SHP77 (cell line): ENCODE measurements around the gene CDKAL1.
"Not testable (repeated sequence)": the region's sequence is repeated elsewhere in the genome, so short reads cannot be mapped to it uniquely, and the experiment has no call there.

ENCODE experiments used
- DNase-seq, 2 experiments: peaks; one replicate each; lab custom pipeline; 2025; lab: John Stamatoyannopoulos, UW

Gene CDKAL1

DNA sequence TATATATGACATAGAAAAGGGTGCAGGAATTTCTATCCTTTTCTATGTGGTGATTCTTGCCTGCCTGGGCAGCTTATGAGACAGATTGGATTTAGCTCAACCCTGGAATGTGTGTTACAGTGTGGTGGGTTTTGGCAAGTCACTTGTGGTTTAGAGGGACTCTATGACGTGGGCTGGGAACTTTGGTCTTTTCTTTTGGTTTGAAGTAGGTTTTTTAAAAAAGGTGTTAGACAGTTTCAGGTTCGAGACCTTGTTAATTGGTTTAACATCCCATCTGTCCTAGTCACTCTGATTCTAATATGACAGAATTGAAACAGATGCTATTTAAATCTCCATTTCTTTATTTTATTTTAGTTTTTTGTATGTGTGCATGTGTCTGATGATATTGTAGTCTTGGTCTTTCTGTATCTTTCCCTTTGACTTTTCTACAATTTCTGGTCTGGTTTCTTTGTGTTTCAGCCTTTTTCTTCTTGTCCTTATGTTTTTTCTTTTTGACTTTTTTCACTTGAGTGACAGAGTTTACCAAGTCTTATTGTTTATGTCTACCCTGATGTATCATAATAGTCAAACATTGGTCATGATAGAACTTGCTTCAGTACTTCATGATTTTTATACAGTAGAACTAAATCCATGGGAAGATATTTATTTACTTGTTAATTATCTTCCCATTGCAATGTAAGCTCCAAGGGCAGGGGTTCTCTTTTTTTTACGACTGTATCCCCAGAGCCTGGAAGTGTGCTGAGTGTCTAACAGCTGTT lies 174.3 kb downstream of the CDKAL1 start:
- no peak for DNase-seq

DNA sequence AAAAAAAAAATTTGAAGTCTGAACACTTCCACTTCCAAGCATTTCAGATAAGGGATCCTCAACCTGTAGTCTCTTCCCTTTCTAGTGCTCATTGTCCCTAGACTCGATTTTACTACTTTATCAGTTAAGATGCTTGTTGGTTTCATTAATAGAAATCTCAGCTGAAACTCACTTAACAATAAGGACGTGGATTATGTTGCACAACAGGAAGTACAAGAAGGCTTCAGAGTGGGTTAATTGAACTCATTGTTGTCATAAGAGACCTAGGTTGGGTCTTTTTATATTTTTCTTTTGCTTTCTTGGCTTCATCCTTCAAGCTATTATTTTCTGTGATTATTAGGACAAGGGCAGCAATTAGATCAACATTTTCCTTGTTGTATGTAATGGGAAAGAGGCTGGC lies 175.2 kb downstream of the CDKAL1 start:
- DNase-seq, result no peak

DNA sequence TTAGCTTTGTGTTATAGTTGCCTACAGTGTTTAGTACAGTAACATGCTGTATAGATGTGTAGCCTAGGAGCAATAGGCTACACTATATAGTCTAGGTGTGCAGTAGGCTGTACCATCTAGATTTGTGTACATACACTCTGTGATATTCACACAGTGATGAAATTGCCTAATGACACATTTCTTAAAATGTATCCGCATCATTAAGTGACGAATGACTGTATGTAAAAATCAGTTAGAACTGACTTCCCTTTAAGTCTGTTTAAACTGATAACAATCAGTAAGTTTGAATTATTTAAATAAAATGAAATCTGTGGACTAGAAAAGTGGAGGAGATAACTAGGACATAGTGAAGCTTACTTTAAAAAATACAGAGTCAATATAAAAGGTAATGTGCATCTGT lies 176.1 kb downstream of the CDKAL1 start:
- DNase-seq, result no peak

DNA sequence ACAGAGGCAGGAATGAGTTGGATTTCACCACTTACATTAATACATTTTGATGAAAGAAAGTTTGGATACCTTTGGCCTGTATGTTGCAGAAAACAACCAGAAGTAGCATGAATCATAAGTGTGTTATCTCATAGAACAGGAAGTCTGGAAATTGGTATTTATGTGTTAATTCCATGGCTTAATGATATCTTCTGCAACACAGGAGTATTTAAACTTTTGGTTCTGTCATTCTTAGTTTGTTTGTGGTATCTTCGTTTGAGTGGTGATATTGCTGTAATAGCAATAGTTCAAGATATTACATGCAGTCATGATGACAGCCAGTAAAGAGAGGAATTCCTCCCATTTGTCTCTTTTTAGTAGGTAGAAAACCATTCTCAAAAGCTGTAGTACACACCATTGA lies 177.3 kb downstream of the CDKAL1 start:
- DNase-seq, result no peak

DNA sequence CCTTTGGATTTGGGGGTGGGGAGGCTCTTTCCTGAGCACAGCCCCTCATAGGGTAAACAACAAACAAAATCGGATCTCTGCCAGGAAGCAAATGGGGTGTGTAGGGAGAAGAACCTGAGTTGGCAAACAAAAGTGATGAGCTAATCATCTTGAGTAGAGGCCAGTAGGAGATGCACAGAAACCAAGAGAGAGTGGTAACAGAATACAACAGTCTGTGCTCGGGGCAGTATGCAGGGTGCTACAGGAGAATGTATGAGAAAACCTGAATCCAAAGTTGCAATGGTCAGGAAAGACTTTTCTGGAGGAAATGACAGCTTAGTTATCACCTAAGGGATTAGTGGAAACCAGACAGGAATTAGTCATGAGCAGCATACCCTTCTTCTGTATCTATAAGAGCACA lies 177.8 kb downstream of the CDKAL1 start:
- DNase-seq, result no peak

DNA sequence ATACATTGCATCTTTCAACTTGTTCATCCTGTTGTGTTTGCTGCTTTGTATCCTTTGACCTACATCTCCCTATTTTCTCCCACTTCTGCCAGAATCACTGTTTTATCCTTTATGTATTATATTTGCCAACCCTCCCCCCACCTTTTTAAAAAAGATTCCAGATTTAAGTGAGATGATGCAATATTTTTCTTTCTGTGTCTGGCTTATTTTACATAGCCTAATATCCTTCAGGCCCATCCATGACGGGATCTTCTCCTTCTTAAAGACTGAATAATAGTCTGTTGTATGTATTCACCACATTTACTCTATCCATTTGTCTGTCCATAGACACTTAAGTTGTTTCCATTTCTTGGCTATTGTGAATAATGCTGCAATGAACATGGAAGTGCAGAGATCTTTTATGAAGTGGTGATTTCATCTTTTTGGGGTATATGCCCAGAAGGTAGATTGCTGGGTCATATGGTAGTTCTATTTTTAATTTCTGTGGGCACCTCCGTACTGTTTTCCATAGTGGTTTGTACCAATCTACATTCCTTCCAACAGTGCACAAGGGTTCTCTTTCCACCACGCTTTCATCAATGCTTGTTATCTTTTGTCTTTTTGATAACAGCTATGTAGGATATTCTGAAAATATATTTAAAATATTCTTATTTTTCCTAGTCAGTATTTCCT lies 181.0 kb downstream of the CDKAL1 start:
- DNase-seq, result no peak

DNA sequence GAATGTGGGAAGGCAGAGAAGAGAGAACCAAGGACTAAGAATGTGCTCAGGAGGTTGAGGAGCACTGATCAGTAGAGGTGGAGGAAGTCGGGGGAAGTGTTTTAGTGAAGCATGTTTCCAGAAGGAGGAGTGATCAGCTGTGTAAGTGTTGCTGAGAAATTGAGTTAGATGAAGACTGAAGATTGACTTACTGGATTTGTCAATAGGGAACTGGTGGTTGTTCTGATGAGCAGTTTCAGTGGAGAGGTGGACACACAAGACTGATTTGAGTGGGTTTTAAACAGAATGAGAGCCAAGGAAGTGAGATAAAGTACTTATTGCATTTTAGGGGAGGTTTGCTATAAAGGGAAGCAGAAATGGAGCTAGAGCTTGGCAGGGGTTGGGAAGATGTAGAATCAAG lies 182.6 kb downstream of the CDKAL1 start:
- DNase-seq, result no peak

DNA sequence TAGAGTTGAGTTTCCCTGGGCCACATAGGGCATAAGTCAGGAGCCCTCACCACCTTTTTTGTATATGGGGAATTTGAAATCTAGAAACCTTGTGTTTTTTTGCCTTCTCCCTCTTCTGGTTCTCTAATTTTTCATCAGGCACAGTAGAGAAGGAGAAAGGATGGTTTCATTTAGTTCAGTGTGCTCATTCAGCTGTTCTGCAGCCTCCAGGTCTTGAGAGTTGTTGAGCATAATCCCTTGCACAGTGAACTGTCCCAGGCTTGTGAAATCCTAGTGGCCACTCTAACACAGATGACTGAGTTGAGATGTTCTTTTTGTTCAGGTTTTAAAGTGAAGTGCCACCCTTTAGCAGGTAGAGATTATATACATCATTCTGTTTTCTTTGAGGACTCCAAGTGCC lies 183.5 kb downstream of the CDKAL1 start:
- no peak for DNase-seq

DNA sequence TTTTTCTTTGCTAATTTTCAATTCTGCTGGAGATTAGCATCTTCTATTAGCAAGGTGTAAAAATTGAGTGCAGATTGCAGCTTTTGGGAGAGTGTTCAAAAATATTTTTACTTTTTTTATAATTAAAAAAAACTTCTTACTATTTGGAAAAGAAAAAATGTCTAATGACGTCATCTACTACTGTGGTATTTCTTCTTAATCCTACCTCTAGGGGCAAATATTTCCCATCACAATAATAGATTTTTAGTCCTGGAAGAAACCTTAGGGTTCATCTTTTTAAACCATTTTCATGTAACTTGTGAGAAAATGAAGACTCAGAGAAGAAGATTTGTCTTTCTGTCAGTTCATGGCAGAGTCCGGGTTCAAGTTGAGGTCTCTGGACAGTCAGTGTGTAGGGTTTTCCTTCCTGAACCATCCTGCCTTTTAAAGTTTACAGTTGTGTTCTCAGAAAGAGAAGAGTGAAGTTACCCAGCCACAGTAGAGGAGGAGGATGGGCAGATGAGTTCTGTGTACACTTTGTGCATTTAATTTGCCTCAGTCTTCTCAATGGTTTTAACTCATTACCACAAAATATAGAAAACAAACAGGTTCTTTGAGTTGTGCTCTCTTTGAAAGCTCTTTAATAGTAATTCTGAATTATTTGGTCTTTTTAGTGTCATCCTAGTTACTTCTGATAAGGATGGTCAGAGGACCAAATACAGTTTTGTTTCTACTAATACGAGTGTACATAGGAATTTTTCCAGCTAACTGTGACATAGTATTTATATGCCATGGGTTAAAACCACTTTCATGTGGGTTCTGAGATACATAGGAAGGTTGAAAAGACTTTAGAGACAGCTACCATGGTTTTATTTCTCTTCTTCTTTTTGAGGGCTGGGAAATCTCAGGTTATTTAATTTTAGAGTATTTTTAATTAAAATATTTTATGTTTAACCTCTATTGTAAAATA lies 184.7 kb downstream of the CDKAL1 start:
- DNase-seq, result no peak

DNA sequence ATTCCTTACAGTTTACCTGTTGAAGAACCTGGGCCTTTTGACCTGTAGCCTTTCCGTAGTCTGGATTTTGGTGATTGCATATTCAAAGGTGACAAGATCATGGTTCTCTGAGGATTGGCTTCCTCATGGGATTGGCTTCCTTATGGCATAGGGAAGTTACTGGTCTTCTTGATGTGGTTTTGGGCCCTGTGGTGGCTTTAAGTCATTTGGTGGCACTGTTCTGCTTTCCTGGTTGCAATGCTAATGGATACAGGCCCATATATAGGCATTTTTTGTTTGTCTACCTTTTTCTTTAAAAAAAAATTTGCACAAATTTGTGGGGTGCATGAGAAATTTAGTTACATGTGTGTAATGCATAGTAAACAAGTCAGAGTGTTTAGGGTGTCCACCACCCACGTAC lies 185.7 kb downstream of the CDKAL1 start:
- no peak for DNase-seq

DNA sequence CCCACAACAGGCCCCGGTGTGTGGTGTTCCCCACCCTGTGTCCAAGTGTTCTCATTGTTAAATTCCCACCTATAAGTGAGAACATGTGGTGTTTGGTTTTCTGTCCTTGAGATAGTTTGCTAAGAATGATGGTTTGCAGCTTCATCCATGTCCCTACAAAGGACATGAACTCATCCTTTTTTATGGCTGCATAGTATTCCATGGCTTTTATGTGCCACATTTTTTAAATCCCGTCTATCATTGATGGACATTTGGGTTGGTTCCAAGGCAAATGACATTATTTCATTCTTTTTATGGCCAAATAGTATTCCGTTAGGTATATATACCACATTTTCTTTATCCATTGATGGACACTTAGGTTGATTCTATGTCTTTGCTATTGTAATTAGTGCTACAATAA lies 186.9 kb downstream of the CDKAL1 start:
- not testable (repeated sequence) for DNase-seq

DNA sequence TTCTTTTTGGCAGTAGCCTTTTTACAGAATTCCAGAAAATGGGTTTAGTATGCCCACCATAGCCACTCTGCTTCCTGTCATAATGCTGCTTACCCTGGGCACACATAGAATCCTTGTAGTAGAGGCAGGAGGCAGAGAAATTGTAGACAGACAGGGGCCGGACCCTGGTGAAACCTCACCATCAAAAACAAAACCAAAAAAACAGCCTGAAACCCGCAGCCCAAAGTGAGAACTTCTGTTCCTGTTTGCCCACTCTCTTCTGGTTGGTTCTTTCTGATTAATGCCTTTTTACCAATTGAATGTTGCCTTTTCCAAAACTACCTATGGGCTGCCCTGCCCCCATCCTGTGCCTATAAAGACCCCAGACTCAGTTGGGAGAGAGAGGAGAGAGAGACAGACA lies 188.2 kb downstream of the CDKAL1 start:
- DNase-seq, result no peak

DNA sequence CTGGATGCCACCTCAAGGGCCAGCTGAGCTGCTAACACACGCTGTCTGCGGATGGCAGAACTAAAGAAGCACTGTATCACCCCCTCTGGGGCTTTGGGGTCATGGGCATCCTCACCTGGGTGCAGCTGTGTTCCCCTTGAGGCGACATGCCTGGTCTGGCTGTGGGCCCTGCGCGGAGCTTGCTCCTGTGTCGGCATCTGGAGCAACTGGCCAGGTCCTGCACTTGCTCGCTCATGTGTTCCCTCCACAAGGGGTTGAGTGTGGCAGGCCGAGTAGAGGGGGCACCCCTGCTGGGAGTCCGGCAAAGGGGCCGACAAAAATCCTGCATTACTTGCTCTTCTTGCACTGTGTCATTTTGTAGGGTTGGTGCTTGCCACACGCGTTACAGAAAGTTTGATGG lies 189.0 kb downstream of the CDKAL1 start:
- DNase-seq, result no peak

DNA sequence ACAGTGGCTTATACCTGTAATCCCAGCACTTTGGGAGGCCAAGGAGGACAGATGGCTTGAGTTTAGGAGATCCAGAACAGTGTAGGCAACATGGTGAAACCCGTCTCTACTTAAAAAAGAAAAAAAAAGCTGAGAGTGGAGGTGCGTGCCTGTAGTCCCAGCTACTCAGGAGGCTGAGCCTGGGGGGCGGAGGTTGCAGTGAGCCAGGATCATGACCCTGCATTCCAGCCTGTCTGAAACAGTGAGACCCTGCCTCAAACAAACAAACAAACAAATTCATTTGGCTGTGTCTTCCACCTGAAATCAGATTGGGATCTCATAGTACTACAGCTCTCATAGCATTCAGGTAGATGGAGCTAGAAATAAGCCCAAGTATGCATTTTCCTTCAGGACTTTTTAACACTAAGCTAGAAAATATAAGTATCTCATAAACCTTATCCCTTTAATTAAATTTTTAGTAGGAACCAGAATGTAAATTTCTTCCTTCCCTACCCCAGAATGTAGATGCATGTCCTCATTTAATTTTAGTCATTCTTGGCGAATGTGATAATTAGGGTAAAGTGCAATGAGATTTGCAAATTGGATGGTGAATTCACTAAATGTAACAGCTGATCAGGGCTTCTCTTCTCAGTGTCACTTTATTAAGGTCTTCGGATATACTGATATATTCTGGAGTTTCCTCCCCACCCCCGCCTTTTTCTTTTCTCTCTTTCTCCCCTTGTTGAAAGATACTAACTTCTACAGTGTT lies 190.4 kb downstream of the CDKAL1 start:
- DNase-seq, result no peak

DNA sequence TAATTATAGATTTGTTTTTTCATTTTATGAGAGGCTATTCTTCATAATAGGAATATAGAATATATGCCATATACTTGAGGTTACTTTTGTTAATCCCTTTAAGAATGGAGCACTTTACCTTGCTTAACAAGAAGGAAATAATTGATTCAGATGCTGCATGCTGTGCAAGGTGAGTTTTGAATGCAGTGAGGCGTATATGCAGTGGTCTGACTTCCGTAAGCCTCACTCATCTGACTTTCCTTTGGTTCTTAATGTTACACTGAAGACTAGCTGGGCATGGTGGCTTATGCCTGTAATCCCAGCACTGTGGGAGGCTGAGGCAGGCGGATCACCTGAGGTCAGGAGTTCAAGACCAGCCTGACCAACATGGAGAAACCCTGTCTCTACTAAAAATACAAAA lies 191.0 kb downstream of the CDKAL1 start:
- DNase-seq, result not testable (repeated sequence)

DNA sequence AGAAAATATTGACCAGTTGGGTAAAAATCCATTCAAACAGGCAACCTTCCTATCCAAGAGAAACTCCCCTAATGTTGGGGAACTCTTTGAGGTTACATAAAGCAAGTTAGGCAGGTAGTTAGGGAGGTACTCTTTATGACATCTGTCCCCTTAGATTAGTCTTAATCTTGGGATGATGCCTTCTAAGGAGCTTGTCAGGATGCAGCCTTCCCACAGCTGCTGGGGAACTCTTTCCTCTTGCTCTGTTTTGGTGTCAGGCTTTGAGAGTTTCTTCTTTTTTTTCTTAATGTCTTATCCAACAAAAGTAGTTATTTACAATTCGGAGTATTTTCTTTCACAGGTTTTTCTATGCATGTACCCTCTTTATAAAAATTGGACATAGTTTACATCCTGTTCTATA lies 194.8 kb downstream of the CDKAL1 start:
- DNase-seq, result no peak

DNA sequence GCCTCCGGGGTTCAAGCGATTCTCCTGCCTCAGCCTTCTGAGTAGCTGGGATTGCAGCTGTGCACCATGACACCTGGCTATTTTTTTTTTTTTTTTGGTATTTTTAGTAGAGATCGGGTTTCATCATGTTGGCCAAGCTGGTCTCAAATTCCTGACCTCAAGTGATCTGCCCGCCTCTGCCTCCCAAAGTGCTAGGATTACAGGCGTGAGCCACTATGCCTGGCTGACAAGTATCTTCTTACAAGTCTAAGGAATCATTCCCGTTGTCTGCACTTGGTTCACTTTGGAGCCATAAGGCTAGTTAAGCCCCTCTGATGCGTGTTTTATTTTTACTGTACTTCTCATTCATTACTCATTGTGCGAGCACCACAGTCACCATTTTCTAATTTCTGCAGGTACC lies 198.1 kb downstream of the CDKAL1 start:
- DNase-seq, result not testable (repeated sequence)

DNA sequence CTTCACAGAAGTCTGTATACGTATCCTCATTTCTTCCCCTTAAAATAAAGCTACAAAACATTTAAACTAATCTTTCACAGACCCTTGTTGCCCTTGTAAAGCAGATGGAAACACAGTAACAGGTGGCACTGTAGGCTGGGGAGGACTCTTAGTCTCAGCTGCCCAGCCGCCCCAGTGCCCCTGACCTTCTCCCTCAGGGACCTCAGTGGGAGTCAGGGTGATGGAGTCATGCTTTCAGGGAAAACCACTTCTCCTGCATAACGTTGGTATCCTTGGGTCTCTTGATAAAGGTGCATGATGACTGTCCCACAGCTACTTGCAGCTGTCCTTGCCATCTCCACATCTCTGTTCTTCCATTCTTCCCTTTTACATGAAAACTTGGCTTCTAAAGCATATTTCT lies 198.6 kb downstream of the CDKAL1 start:
- DNase-seq, result no peak

DNA sequence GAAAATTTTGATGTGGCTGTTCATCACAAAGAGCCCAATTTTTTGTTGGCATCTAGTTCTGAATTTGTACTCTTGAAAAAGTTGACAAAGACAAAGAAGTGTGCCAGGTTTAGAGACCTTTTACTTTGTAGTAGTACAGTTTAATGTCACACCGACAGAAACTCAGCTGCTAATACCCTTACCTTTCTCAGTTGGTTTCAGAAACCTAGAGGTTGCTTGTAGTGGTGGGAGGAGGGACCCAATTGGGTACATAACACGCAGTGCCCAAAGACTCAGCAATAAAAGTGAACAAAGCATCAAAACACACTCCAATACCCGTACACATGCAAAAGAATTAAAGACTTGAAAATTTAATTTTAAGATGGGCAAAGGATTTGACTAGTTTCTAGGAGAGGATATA lies 203.7 kb downstream of the CDKAL1 start:
- no peak for DNase-seq

DNA sequence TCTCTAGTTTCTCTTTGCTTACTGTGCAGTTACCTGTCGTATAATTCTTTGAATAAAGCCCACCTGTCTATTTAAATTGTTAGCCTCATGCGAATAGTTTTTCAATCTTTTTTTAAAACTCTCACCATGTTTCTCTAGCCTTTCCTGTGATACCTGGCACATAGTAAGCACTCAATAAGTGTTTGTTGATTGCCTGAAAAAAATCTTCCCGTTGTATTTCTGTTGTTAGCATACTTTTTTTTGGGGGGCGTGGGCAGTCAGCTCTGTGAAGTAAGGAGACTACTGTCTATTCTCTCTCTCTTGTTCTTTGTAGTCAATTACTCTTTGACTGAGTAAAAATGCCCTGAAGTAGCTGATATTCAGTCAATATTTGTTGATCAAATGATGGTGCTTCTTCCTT lies 205.8 kb downstream of the CDKAL1 start:
- DNase-seq, result no peak

DNA sequence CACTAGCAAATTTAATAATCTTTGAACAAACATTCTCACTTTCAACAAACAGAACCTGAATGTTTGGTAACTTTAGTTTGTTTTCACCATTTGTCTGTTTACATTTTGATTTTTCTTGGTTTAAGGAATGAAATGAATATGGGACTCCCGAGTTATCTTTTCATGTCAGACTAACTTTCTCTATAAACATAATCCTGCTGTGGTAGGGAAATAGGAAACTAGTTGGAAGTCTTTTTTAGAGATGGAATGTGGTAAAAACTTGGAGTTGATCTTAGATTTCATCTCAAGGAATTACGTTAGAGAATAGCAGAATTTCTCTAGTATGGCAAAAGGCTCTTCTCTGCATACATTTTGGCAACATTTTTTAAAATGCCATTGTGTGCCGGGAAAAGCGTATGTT lies 206.5 kb downstream of the CDKAL1 start:
- DNase-seq, result no peak

DNA sequence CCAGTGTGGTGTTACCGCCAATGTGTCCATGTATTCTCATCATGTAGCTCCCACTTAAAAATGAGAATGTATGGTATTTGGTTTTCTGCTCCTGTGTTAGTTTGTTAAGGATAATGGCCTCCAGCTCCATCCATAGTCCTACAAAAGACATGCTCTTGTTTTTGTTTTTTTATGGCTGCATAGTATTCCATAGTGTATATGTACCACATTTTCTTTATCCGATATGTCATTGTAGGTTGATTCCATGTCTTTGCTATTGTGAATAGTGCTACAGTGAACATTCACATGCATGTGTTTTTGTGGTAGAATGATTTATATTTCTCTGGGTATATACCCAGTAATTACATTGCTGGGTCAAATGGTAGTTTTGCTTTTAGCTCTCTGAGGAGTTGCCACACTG lies 207.2 kb downstream of the CDKAL1 start:
- no peak for DNase-seq
